HepG2 (cell line): ENCODE results near the gene SERPINA3. TPM values are rescaled to one million over a fixed set of nuclear protein-coding genes. Genes with fewer than 3 reads are reported as not detected.

Experiments used
- ATAC-seq: fragments of 200-7000 bp; cut with Tn5 transposase; 3 replicates; pipeline ENCODE4 v1.9.1; 2020; ENCODE audit warnings: mild to moderate bottlenecking, moderate library complexity
- BruUV-seq: library from RNA; stranded (reverse); fragments of 400-500 nt; replicated peaks from 2 replicates; lab custom pipeline; 2021; lab: Mats Ljungman, UMichigan
- CTCF ChIA-PET: fragments of 300-600 bp; formaldehyde crosslinking; extraction: SDS; loops from one replicate; lab custom pipeline; 2021; ENCODE audit warnings: low total read pairs, inconsistent platforms, low intra/inter-chr PET ratio; lab: Yijun Ruan, JAX
- POLR2A ChIA-PET: fragments of 350-600 bp; sonication (Branson Sonifier 250); formaldehyde crosslinking; loops from one replicate; lab custom pipeline; 2020; ENCODE audit warnings: antibody characterized with exemption, inconsistent platforms; lab: Yijun Ruan, JAX
- DNase-seq: peaks from one replicate; pipeline ENCODE4 v3.0.0-alpha.2; 2015; ENCODE audit warnings: low spot score
- FAIRE-seq: peaks from 3 replicates; lab custom pipeline; 2011; peaks lifted over from hg19 to GRCh38; lab: Jason Lieb, UNC
- H2AFZ ChIP-seq: one replicate; pipeline ENCODE4 v1.6.1; 2011; ENCODE audit warnings: low read length, inconsistent platforms
- H3K27ac ChIP-seq: fragments of 300-600 bp; 3 replicates; pipeline ENCODE4 v1.8.0; 2011; ENCODE audit warnings: mixed run types, mild to moderate bottlenecking, mixed read lengths, low read length, inconsistent platforms; ENCODE audit not compliant: insufficient read depth; ENCODE audit errors: extremely low read length
- H3K27me3 ChIP-seq, 2 experiments: fragments of 200-600 bp in 1 of 2; 2 replicates in 1 of 2; 3 replicates in 1 of 2; pipeline versions ENCODE4 v1.6.0 to v1.8.0; 2011; ENCODE audit warnings: low read length in 2 of 2, mild to moderate bottlenecking in 2 of 2, moderate library complexity in 2 of 2, inconsistent platforms in 1 of 2; ENCODE audit not compliant: insufficient read depth in 2 of 2, control insufficient read depth in 1 of 2
- H3K36me3 ChIP-seq, 2 experiments: fragments of 200-600 bp in 1 of 2; replicated peaks in 1 of 2; 2 replicates in 1 of 2; 3 replicates in 1 of 2; pipeline versions ENCODE4 v1.5.1 to v1.8.0; 2011; ENCODE audit warnings: low read length in 2 of 2, inconsistent platforms in 1 of 2; ENCODE audit not compliant: insufficient read depth in 2 of 2, control insufficient read depth in 1 of 2
- H3K4me1 ChIP-seq: 2 replicates; pipeline ENCODE4 v1.5.1; 2012; ENCODE audit warnings: low read length, inconsistent platforms; ENCODE audit not compliant: insufficient read depth
- H3K4me2 ChIP-seq: 2 replicates; pipeline ENCODE4 v1.6.0; 2011; ENCODE audit warnings: low read depth, low read length, inconsistent platforms
- H3K4me3 ChIP-seq, 3 experiments: fragments of 200-600 bp in 1 of 3; sonication (generic), shearing (Covaris generic) in 1 of 3; replicated peaks in 1 of 3; 2 replicates each; pipeline ENCODE4 v1.5.1; 2011 to 2016; ENCODE audit warnings: low read length in 3 of 3, inconsistent platforms in 2 of 3, low read depth in 2 of 3, mild to moderate bottlenecking in 2 of 3, control low read depth in 1 of 3, mixed read lengths in 1 of 3; ENCODE audit not compliant: insufficient read depth in 1 of 3
- H3K79me2 ChIP-seq: one replicate; pipeline ENCODE4 v1.6.1; 2011; ENCODE audit warnings: low read length, inconsistent platforms; ENCODE audit not compliant: insufficient read depth
- H3K9ac ChIP-seq: 2 replicates; pipeline ENCODE4 v1.6.0; 2011; ENCODE audit warnings: mild to moderate bottlenecking, low read depth, low read length, inconsistent platforms; ENCODE audit not compliant: insufficient read depth
- H3K9me3 ChIP-seq: 2 replicates; pipeline ENCODE4 v1.5.1; 2012; ENCODE audit warnings: mild to moderate bottlenecking, low read length
- H4K20me1 ChIP-seq: 2 replicates; pipeline ENCODE4 v1.6.0; 2011; ENCODE audit warnings: inconsistent platforms, mild to moderate bottlenecking, low read length, moderate library complexity; ENCODE audit not compliant: insufficient read depth
- DMAP1 ChIP-seq: IDR thresholded peaks from 2 replicates; pipeline ENCODE4 v1.6.1; 2016
- ETV5 ChIP-seq: IDR thresholded peaks from 2 replicates; pipeline ENCODE4 v1.6.1; 2018; ENCODE audit warnings: missing biosample characterization, missing genetic modification reagents, inconsistent platforms, borderline replicate concordance
- HOXD1 ChIP-seq: sonication (generic); formaldehyde crosslinking; IDR thresholded peaks from 2 replicates; pipeline ENCODE4 v1.5.0; 2020; ENCODE audit warnings: missing genetic modification reagents
- POLR2G ChIP-seq: fragments of 200-400 bp; formaldehyde crosslinking; IDR thresholded peaks from 2 replicates; pipeline ENCODE4 v1.6.1; 2018; ENCODE audit warnings: mild to moderate bottlenecking, low read depth, low read length, moderate library complexity
- ZNF180 ChIP-seq: sonication (generic); formaldehyde crosslinking; IDR thresholded peaks from 2 replicates; pipeline ENCODE4 v1.4.0; 2020; ENCODE audit warnings: low read depth, missing genetic modification reagents, borderline replicate concordance
- ZNF33A ChIP-seq: sonication (generic); formaldehyde crosslinking; IDR thresholded peaks from 2 replicates; pipeline ENCODE4 v1.5.1; 2020; ENCODE audit warnings: missing genetic modification reagents, mild to moderate bottlenecking, moderate library complexity, borderline replicate concordance
- ZNF761 ChIP-seq: sonication (generic); formaldehyde crosslinking; conservative IDR thresholded peaks from 2 replicates; pipeline ENCODE4 v1.4.0; 2020; ENCODE audit warnings: mild to moderate bottlenecking, missing genetic modification reagents
- WGBS: methylation state at CpG from one replicate; pipeline ENCODE4 v1.1.6; 2017; ENCODE audit warnings: low lambda C conversion rate; 5-methylcytosine and 5-hydroxymethylcytosine counted together
- in situ Hi-C: cut with HindIII; loops from 2 replicates; pipeline ENCODE4 v1.10.0; 2017; ENCODE audit warnings: low pct_unique_long_range_greater_than_20kb; ENCODE audit not compliant: extremely low pct_ligation_motif_present
- intact Hi-C: fragments of 100-400 bp; cut with micrococcal nuclease; formaldehyde crosslinking; loops from one replicate; pipeline ENCODE4 v1.10.0; 2022; ENCODE audit not compliant: unreplicated experiment
- polyA plus RNA-seq, 8 experiments: library from polyadenylated mRNA; depleted of rRNA in 3 of 8; stranded (reverse) in 7 of 8; unstranded in 1 of 8; fragments of >200 nt; fragmentation: Illumina TruSeq in 4 of 8; extraction: Trizol in 4 of 8; gene quantifications; 2 replicates each; pipeline versions ENCODE4 v1.2.1 to v1.2.3, GENCODE V29; 2011 to 2016; ENCODE audit warnings: low read depth in 4 of 8, missing spikeins in 1 of 8, mixed read lengths in 1 of 8; ENCODE audit not compliant: insufficient read depth in 1 of 8
- total RNA-seq, 5 experiments: library from RNA; depleted of rRNA; stranded (reverse); fragments of >200 nt; fragmentation: Illumina TruSeq; extraction: Trizol; gene quantifications; 2 replicates each; pipeline ENCODE4 v1.2.3, GENCODE V29; 2016; ENCODE audit warnings: low read depth in 1 of 5
- TF ChIP-seq, protein P1 (sequence below): sonication (generic); formaldehyde crosslinking; conservative IDR thresholded peaks from 2 replicates; pipeline ENCODE4 v1.8.1; 2023; ENCODE audit warnings: missing genetic modification reagents
- TF ChIP-seq, protein P2 (sequence below): sonication (generic); formaldehyde crosslinking; IDR thresholded peaks from 2 replicates; pipeline ENCODE4 v1.5.1; 2020; ENCODE audit warnings: mild to moderate bottlenecking, missing genetic modification reagents, borderline replicate concordance
- TF ChIP-seq, protein P3 (sequence below): fragments of 450-650 bp; IDR thresholded peaks from 2 replicates; pipeline ENCODE4 v1.6.1; 2016

Gene SERPINA3
- total and polyA plus RNA-seq, 2 of the 13 experiments (the other 11 are each of a cell fraction or from before 2014, with no cell fraction given), result 825 to 2,200 TPM

DNA sequence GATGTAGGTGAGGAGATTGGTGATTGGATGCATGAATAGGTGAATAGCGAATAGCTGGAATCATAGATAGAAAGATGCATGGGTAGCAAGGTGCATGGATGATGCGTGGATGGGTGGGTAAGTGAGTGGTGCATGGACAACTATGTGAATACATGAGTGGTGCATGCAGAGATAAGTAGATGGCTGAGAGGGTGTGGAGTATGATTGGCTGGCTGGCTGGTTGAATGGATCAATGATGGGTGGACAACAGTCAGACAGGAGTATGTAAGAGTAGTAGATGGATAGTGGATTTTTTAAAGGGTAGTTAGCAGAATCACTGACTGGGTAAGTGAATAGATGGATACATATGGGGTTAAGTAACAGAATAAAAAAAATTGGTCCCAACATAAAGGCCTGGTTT is 33.9 kb downstream of the SERPINA3 start:
- ATAC-seq (no peak), DNase-seq (no peak), FAIRE-seq (no peak)
- Histone ChIP-seq H2AFZ (no peak overlapping the region), H3K27ac (no peak overlapping the region), H3K79me2 (no peaks in the 10 kb centered on the region), H3K4me2 (no peak overlapping the region), H3K9ac (no peak overlapping the region), H3K4me3 (no peak overlapping the region), H3K9me3 (peaks cover 15% of the 10 kb centered on the region), H3K27me3 (peaks cover 0 to 3% of the 10 kb centered on the region in 2 experiments; a peak in 2 of 5 replicates), H3K36me3 (no peaks in the 10 kb centered on the region), H3K4me1 (peaks cover 18% of the 10 kb centered on the region), H4K20me1 (no peaks in the 10 kb centered on the region)
- ChIA-PET CTCF (no interaction called here), POLR2A (no interaction called here)
- BruUV-seq, result no TSS peak
- TF ChIP-seq DMAP1 (CRISPR knock-in tag), result no peak
- TF ChIP-seq HOXD1 (CRISPR knock-in tag), result no peak
- TF ChIP-seq POLR2G, result no peak
- TF ChIP-seq ZNF33A, result no peak
- TF ChIP-seq, protein P1, sequence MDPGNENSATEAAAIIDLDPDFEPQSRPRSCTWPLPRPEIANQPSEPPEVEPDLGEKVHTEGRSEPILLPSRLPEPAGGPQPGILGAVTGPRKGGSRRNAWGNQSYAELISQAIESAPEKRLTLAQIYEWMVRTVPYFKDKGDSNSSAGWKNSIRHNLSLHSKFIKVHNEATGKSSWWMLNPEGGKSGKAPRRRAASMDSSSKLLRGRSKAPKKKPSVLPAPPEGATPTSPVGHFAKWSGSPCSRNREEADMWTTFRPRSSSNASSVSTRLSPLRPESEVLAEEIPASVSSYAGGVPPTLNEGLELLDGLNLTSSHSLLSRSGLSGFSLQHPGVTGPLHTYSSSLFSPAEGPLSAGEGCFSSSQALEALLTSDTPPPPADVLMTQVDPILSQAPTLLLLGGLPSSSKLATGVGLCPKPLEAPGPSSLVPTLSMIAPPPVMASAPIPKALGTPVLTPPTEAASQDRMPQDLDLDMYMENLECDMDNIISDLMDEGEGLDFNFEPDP, result no peak
- in situ Hi-C loops, result no loop called here
- intact Hi-C loops, result no loop called here
- WGBS, result 43% methylated on average over 2 of the region's 2 CpGs

DNA sequence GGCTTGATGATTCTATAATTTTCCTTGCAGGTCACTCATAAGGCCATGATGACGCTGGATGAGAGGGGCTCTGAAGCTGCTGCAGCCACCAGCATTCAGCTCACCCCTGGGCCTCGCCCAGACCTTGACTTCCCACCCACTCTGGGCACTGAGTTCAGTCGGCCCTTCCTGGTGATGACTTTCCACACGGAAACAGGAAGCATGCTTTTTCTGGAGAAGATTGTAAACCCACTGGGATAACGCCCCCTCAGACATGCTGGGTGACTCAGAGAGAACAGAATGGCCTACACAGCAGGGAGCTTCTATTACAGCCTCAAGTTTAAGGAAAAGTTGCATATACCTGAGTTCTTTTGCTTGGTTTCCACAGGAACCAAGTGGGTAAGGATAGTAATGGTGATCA is 34.3 kb downstream of the SERPINA3 start:
- no peak overlapping the region for H2AFZ ChIP-seq
- no peaks in the 10 kb centered on the region for H3K79me2 ChIP-seq
- DNase-seq (no peak), FAIRE-seq (no peak), ATAC-seq (no peak)
- H3K9me3 ChIP-seq, result peaks cover 15% of the 10 kb centered on the region
- in situ Hi-C loops, result no loop called here
- H3K4me3 ChIP-seq, result no peak overlapping the region
- no peak overlapping the region for H3K9ac ChIP-seq
- peaks cover 20% of the 10 kb centered on the region for H3K4me1 ChIP-seq
- H3K27me3 ChIP-seq, result peaks cover 0 to 3% of the 10 kb centered on the region in 2 experiments; a peak in 2 of 5 replicates
- WGBS, result 0% methylated on average over 1 of the region's 5 CpGs
- CTCF ChIA-PET, result no interaction called here
- H4K20me1 ChIP-seq, result no peaks in the 10 kb centered on the region
- H3K4me2 ChIP-seq, result no peak overlapping the region
- POLR2A ChIA-PET, result no interaction called here
- no TSS peak for BruUV-seq
- H3K36me3 ChIP-seq, result no peaks in the 10 kb centered on the region
- H3K27ac ChIP-seq, result no peak overlapping the region
- intact Hi-C loops, result no loop called here
- TF ChIP-seq ZNF180 (no peak), ETV5 (CRISPR knock-in tag) (peak; percentile 48; the same call in 1 of the 2 replicates), ZNF761 (CRISPR knock-in tag) (no peak)
- TF ChIP-seq, protein P2, sequence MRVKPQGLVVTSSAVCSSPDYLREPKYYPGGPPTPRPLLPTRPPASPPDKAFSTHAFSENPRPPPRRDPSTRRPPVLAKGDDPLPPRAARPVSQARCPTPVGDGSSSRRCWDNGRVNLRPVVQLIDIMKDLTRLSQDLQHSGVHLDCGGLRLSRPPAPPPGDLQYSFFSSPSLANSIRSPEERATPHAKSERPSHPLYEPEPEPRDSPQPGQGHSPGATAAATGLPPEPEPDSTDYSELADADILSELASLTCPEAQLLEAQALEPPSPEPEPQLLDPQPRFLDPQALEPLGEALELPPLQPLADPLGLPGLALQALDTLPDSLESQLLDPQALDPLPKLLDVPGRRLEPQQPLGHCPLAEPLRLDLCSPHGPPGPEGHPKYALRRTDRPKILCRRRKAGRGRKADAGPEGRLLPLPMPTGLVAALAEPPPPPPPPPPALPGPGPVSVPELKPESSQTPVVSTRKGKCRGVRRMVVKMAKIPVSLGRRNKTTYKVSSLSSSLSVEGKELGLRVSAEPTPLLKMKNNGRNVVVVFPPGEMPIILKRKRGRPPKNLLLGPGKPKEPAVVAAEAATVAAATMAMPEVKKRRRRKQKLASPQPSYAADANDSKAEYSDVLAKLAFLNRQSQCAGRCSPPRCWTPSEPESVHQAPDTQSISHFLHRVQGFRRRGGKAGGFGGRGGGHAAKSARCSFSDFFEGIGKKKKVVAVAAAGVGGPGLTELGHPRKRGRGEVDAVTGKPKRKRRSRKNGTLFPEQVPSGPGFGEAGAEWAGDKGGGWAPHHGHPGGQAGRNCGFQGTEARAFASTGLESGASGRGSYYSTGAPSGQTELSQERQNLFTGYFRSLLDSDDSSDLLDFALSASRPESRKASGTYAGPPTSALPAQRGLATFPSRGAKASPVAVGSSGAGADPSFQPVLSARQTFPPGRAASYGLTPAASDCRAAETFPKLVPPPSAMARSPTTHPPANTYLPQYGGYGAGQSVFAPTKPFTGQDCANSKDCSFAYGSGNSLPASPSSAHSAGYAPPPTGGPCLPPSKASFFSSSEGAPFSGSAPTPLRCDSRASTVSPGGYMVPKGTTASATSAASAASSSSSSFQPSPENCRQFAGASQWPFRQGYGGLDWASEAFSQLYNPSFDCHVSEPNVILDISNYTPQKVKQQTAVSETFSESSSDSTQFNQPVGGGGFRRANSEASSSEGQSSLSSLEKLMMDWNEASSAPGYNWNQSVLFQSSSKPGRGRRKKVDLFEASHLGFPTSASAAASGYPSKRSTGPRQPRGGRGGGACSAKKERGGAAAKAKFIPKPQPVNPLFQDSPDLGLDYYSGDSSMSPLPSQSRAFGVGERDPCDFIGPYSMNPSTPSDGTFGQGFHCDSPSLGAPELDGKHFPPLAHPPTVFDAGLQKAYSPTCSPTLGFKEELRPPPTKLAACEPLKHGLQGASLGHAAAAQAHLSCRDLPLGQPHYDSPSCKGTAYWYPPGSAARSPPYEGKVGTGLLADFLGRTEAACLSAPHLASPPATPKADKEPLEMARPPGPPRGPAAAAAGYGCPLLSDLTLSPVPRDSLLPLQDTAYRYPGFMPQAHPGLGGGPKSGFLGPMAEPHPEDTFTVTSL (CRISPR knock-in tag), result no peak
- TF ChIP-seq, protein P3, sequence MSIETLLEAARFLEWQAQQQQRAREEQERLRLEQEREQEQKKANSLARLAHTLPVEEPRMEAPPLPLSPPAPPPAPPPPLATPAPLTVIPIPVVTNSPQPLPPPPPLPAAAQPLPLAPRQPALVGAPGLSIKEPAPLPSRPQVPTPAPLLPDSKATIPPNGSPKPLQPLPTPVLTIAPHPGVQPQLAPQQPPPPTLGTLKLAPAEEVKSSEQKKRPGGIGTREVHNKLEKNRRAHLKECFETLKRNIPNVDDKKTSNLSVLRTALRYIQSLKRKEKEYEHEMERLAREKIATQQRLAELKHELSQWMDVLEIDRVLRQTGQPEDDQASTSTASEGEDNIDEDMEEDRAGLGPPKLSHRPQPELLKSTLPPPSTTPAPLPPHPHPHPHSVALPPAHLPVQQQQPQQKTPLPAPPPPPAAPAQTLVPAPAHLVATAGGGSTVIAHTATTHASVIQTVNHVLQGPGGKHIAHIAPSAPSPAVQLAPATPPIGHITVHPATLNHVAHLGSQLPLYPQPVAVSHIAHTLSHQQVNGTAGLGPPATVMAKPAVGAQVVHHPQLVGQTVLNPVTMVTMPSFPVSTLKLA, result no peak
